ENCODE data around the gene MAN2B2. TPM values are rescaled to one million over a fixed set of nuclear protein-coding genes. Genes with fewer than 3 reads are reported as not detected.

MAN2B2 gene
- total RNA-seq, 1 donor from 2014 or later: 27.5 TPM

DNA sequence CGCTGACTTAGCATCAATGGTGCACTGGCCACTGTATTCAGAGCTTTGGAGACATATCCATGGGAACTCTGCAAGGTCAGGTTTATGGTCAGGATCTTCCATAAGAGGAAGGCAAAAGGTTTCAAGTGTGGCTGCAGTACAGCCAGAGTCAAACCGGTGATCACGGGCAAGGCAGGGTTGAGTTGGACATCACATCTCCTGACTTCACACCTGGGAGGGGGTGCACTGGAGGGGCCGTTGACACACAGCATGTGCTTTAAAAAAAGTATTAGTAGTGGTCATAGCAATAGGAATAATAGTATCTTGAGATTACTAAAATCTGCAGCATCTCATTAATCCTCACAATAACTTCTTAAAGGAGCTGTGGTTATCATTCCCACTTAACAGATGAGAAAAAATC is 28.9 kb upstream of the MAN2B2 start:
- intact Hi-C loops (cut with micrococcal nuclease): loop anchor here (2.0 to 10.0 kb wide), 2 partner anchors 211 to 295 kb away; no protein-coding TSS in a partner anchor

DNA sequence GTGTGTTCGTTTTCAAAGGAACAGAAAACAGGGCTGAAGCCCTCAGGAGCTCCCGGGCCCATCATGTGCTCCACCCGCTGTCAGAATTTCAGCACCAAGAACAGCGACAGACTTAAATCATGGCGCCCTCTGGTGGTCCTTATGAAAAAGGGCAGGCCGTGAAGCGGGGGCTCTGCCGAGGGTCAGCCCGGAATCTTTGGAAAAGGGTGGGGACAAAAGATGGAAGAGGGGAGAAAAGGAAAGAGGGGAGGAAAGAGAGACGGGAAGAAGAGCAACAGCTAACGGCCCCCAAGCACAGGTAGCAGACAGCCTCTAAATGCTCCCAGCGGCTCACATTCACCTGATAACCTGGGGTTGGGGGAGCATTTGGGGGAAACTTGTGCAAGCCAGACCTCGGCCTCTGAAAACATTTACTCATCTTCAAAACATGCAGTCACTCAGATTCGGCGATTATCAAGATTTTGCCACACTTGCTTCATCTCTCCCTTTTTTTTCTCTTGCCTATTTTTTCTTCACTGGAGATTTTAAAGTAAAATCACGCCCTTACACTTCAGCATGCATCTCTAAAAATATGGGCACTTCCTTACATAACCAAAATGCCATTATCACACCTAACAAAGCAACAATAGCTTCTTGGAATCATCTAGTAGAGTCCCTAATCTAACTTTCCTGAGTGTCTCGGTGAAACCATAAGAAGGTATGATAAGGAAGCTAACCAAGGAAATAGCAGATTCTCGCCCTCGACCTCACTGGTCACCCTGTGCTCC is 28.1 kb upstream of the MAN2B2 start:
- intact Hi-C loops (cut with micrococcal nuclease): loop anchor here (2.0 to 10.0 kb wide), 2 partner anchors 212 to 296 kb away; no protein-coding TSS in a partner anchor

DNA sequence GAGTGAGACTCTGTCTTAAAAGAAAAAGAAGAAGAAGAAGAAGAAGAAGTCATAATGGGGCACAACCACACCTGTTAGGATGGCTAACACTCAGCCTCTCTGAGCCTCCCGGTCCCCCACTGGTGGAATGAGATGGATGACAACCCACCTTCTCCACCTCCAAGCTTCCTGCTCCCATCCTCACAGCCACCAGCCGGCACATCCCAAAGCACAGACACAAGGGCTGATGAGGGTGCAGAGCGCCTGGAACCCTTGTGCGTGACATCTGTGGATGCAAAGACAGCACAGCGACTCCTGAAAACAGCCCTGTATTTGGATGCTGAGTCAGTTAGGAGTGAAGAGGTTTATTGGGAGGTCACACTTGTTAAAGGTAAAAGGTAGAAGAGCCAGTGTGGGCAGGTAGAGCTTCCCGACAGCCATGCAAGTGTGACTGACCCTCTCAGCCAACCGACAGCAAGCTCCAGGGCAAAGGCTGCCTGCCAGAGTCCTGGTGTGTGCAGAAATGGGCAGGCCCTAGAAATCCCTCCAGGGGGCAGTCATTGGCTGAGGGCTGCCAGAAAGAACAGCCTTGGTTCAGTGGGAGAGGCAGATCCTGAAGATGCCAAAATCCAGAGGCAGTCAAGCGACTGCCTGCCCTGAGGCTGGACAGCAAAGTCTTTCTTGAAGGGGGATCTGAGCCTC is 26.6 kb upstream of the MAN2B2 start:
- intact Hi-C loops (cut with micrococcal nuclease): loop anchor here (10.0 kb wide), 1 partner anchor 214 kb away; no protein-coding TSS in a partner anchor

DNA sequence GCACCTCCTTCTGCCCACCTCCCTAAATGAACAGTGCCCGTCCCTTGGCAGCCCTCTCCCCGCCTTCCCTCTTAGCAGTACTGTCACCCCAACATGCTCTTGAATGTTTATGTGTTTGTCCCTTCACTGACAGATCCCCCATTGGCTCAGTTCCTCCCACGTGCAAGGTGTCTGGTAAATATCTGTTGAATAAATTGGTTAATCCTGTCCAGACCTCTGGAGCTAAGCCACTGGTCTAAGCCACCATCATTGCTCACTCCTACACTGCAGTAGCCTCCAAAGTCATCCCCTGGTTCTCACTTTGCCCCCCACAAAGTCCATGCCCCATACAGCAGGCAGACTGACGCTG is 26.1 kb upstream of the MAN2B2 start:
- intact Hi-C loops (cut with micrococcal nuclease): loop anchor here (10.0 kb wide), 1 partner anchor 214 kb away; no protein-coding TSS in a partner anchor

DNA sequence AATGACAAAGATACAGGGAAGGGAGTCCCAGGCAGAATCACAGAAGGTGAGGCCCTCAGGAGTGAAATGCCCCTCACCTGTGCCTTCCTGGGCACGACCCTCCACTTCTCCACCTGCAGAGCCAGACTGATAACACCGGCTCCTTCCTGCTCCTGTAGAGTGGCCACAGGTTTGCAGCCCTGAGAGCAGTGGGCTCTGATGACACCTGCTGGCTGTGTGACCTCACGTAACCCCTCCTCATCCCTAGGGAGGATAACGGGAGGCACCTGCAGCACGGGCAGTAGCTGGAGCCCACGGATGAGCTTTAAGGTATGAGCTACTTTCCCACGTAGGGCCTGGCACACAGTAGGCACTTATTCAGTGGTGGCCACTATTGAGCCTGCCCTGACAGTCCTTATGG is 25.5 kb upstream of the MAN2B2 start:
- intact Hi-C loops (cut with micrococcal nuclease): loop anchor here (10.0 kb wide), 1 partner anchor 215 kb away; no protein-coding TSS in a partner anchor

DNA sequence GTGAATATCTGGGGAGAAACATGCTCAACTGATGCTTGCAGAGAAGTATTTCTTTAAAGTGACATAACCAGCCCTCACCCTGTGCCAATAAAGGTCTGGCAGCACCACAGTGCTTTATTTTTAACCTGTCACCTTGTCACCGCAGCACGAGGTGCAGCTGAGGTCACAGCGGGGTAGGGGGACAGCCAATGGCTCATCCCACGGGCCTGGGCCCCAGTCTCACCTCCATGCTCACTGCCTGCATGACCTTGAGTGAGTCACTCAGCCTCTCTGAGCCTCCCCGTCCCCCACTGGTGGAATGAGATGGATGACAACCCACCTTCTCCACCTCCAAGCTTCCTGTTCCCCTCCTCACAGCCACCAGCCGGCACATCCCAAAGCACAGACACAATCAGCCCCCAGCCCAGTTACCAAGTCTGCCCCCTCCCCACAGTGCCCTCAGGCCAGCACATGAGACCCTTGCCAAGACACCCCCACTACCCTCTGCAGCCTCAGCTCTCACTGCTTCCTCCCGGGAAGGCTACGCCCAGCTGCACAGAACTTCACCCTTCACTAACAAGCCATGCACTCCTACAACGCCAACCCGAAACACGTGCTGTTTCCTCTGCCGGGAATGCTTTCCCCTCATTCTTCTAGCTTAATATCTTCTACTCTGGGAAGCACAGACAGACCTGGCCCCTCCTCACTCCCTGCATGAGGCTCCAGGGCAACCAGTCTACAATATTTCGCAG is 24.9 kb upstream of the MAN2B2 start:
- intact Hi-C loops (cut with micrococcal nuclease): loop anchor here (10.0 kb wide), 1 partner anchor 215 kb away; no protein-coding TSS in a partner anchor

DNA sequence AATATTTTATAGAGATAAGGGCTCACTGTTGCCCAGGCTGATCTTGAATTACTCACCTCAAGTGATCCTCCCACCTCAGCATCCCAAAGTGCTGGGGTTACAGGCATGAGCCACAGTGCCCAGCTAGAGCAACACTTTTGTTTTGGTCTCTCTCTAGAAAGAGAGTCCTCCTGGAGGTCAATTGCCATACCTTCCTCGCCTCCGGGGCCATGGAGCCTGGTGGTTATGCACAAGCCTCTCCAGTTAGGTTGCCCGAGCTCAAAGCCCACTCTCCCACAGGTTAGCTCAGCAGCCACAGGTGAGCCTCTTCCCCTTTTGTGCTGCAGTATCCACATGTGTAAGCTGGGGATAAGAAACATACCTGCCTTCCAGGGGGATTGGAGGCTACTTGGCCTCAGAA is 24.2 kb upstream of the MAN2B2 start:
- intact Hi-C loops (cut with micrococcal nuclease): no loop called here

DNA sequence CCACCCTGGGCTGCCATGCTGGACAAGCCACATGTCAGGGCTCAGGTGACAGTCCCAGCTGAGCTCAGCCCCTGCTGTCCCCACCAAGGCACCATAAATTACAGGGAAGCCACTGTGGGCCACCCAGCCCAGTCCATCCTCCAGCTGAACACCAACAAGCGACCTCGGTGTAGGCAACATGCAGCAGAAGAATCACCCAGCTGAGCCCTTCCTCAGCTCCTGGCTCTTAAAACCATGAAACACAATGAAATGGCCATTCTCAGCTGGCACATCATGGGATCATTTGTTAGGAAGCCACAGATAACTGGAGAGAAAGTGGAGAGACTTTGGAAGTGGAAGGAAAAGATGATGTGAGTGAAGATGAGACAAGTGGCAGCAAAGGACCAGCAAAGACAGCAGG is 23.3 kb upstream of the MAN2B2 start:
- intact Hi-C loops (cut with micrococcal nuclease): no loop called here

DNA sequence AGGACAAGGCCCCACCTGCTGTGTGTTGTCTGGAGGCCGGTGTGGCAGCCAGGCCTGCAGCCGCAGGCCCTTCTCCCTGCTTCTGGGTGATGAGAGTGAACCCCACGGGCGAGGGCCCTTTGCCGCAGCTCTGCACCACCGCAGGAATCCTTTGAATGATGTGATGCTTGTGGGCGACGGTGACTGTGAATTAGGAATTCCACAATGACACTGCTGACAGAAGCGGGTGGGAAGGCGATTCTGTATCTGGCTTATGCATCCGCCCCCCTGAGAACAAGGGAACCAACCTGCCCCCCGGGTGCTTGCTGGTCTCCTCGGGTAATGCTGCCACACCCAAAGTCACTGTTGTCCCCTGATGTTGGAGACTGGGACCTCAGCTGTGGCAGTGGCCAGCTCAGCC is 19.5 kb upstream of the MAN2B2 start:
- intact Hi-C loops (cut with micrococcal nuclease): no loop called here

DNA sequence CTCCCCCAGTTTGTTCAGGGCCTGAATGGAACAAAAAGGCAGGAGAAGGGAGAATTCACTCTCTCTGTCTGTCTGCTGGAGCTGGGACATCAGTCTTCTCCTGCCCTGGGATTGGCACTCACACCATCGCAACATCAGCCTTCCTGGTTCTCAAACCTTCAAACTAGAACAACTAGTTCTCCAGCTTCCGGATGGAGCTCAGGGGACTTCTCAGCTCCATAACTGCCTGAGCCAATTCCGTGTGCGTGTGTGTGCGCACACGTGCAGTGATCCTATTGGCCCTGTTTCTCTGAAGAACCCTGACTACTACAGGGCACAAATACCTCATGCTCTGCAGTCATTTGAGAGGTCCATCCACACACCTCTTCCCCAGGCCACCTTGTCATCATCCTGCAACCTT is 18.7 kb upstream of the MAN2B2 start:
- intact Hi-C loops (cut with micrococcal nuclease): no loop called here

DNA sequence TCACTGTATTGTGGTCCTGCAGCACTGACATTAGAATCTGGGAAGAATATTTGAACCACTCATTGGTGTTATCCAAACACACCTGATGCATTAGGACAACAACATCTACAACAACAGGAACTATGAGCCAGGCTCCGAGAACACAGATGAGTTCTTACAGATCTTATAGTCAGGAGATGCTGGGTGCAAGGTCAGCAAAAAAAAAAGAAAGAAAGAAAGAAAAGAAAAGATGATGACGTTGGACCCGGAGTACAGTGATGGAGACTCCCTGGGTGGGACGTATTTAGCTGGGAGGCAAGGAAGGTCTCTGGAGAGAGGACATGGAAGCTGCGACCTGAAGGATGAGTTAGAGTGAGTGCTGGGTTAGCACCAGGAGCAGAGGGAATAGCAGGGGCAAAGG is 17.8 kb upstream of the MAN2B2 start:
- intact Hi-C loops (cut with micrococcal nuclease): no loop called here

DNA sequence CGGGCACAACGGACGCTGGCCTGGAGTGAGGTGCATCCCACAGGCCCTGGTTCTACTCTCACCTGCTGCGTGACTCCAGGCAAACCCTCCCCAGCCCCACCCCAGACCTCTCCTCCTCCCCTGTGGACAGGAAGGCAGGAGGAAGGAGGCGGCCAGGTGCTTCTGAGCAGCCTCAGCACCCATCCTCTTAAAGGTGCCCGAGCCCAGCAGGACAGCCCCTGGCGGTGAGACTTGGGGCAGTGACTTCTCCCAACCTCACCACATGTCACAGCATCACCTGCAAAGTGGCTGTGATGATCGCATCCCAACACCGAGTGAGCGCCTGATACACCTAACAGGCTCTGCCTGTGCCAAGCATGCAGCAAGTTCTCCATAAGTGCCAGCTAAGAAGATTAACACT is 17.1 kb upstream of the MAN2B2 start:
- intact Hi-C loops (cut with micrococcal nuclease): no loop called here

DNA sequence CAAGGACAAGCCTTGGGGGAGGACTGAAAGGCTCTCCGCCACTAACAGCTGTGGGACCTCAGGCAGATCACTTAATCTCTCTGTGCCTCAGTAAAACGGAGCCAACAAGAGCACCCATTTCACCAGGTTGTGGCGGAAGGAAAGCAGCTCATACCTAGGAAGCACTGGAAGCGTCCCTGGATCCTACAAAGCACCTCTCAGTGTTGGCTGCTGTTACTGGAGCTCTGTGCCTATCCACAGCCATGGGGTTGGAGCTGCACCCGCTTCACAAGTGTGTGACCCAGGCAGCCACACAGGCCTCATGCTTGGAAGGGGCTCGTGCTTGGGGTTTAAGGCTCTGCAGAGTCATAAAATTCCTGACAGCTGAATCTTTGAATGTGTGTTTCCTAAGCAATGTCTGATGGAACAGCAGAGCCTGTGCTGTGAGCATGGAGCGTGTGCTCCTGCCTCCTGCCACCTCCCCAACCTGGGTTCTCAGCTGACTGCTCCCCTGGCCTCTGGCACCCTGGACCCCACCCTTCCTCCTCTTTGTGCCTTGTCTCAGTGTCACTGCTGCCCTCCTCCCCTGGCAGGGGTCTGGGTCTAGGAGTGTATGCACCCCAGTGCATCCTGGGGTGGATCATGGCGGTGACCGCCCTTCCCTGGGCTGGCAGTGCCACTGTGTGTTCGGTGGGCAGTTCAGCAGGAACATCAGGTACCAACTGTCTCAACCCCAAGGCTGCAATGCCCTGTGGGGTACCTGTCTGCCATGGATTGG is 14.4 kb upstream of the MAN2B2 start:
- intact Hi-C loops (cut with micrococcal nuclease): no loop called here

DNA sequence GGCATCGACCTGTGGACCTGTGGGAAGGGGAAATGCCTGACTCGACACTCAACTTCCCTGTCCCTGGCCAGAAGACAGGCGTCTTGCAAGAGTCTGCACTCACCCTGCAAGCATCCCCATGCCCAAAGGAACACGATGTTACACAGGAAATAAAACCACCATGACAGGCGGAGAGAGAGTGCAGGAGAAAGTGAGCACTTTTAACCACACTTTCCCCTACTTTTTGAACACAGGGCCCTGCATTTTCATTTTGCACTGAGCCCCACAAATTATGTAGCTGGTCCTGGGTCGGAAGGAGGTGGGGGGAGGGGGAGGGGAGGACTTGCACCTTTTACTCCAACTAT is 13.8 kb upstream of the MAN2B2 start:
- intact Hi-C loops (cut with micrococcal nuclease): no loop called here

DNA sequence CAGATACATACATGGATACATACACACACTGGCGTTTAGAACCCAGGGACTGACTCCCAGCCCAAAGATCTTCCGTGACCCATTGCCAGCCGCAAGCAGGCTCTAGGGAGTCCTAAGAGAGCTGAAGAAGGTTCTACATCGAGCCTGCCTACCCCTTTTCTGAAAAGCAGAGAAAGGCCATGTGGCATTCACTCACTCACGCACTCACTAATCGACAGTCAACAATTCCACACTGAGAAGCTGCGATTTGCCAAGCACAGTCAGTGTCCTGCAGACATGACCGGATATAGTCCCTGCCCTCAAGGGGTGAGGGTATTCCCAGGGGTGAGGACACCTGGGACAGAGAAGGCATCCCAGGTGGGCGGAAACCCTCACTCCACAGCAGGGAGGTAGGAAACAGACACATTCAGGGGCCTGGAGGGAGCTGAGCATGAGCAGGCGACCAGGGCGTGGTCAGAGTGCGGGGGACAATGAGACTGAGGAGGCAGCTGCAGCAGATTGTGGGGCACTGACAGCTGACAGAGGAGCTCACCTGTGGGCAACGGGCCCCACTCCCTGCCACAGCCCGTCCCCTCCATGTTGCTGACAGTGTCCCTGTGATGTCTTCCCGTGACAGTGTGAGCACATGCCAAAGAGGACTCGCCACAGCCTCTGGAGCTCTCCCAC is 13.2 kb upstream of the MAN2B2 start:
- intact Hi-C loops (cut with micrococcal nuclease): no loop called here

DNA sequence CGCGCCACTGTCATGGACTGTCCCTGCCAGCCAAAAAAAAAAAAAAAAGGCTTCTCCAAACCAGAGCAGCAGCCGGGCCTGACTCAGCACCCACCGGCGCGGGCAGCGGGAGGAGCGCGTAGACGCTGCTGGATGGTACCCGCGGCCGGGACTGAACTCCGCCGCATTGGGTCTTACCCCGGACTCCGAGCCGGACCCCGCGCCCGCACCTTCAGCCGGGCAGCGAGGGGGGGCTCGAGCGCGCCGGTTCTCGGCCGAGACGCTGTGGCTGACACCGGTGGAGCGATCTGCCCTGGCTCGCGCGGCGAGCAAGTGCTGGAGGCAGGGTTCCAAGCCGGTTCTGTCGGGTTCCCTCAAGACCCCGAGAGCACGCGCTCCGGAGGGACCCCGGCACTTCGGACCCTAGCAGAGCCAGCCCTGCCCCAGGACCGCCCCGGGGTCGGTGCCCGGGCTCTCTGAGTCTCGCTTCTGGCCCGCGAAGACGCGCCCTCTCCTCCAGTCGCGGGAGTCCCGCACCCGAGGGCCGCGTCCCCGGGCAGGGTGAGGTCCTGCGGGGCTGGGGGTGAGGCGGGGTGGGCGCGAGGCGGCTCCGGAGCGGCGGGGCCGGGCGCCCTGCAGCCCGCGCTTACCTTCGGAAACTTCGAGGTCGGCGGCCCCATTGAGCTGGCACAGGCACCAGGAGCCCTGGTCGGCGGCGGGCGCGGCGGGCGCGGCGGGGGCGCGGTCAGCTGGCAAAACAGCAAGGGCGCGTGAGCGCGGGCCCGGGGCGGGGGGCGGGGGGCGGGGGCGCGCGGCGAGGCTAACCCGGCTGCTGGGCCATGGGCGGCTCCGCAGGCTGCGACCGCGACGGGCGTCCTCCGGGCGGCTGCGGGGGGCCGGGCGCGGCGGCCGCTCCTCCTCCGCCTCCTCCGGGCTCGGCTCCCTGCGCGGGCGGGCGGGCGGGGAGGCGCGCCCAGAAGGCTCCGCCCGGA is 11.8 kb upstream of the MAN2B2 start:
- intact Hi-C loops (cut with micrococcal nuclease): no loop called here

DNA sequence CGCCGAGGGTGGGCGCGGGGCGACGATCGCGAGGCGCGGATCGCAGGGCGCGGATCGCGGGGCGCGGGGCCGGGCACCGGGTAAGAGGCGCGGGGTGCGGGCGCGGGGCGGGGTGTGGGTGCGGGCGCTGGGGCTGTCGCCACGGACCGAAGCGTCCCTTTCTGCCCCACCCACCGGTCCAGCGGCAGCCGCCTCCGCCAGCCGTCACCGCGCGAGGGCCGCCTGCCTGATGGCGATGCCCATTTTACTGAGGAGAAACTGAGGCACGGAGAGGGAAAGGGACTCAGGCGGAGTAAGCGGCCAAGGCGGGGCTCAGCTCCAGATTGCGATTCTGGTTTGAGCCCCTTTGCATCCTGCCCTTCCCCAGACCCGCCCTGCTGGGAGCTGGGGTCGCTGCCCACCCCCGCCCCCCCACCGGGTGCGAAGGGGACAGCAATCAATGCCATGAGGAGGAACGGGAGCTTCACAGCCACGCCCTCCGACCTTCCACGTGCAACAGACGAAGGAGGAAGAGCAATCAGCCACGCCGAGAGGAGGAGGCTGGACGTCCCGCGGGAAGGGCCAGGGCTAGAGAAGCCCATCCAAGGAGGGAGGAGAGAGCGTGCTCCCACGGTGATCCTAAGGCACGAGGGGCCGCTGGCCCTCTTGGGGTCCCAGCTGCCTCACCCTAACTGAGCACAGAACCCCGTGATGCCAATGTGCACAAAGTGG is 10.9 kb upstream of the MAN2B2 start:
- intact Hi-C loops (cut with micrococcal nuclease): no loop called here

DNA sequence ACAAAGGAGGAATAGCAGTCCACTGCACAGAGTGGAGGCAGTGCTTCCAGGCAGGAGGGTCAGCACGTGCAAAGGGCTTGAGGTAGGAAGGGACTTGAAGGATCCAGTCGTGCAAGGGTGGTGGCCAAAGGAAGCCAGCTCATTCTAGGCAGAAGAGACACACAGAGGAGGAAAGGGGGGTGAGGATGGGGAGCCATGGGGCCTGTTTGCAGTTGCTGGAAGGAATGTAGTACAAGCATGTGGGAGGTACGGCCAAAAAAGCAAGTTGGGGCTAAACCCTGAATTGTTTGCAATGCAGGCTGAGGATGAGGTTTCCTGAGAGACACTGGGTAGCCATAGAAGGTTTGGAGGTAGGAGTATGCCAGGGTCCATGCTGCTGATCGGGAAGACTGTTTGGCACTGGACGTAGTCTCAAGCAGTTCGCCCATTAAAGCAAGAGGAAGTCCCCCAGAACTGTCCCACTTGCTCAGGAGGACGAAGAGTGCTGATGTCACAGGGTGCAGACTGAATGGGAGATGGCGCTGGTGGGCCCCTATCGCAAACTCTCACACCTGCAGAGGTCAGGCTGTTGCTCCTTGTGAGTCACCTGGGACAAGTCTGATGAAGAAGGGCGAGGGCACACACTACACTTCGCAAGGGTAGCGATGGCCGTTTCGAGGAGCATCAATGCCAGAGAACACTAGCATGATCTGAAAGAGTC is 9.1 kb upstream of the MAN2B2 start:
- intact Hi-C loops (cut with micrococcal nuclease): no loop called here

Data from T-helper 2 cell treated with Interferon-gamma antibody and Interleukin-4, amounts not matched to agents 100 ng/mL and 5 ng/mL, for 36 hours (primary cell).